Lung (tissue), 12 donors: Measurements from ENCODE around the gene MAP3K19. TPM values are rescaled to one million over a fixed set of nuclear protein-coding genes. Genes with fewer than 3 reads are reported as not detected.

Experiments used
- ATAC-seq: fragments of 200-7000 bp; cut with Tn5 transposase; one replicate; pipeline ENCODE4 v1.9.1; 2020; ENCODE audit warnings: moderate number of reproducible peaks; ENCODE audit not compliant: insufficient read depth, low FRiP score
- DNase-seq, 3 donors: peaks; one replicate each; pipeline ENCODE4 v3.0.0-alpha.2; 2013 to 2017
- H3K27ac ChIP-seq, 2 donors: one replicate each; pipeline ENCODE4 v1.5.1; 2013; ENCODE audit warnings: mild to moderate bottlenecking in 2 of 2, moderate library complexity in 2 of 2, control low read depth in 1 of 2, inconsistent platforms in 1 of 2, low read depth in 1 of 2, low read length in 1 of 2
- H3K27me3 ChIP-seq, 3 donors: one replicate each; pipeline ENCODE4 v1.5.1; 2013; ENCODE audit warnings: low read length in 2 of 3; ENCODE audit not compliant: control insufficient read depth in 3 of 3, insufficient read depth in 3 of 3
- H3K36me3 ChIP-seq, 4 donors: one replicate each; pipeline ENCODE4 v1.5.1; 2013; ENCODE audit warnings: low read length in 4 of 4, mild to moderate bottlenecking in 1 of 4, moderate library complexity in 1 of 4; ENCODE audit not compliant: control insufficient read depth in 4 of 4, insufficient read depth in 4 of 4
- H3K4me1 ChIP-seq, 5 donors: one replicate each; pipeline ENCODE4 v1.5.1; 2013; ENCODE audit warnings: low read length in 5 of 5, mild to moderate bottlenecking in 2 of 5, moderate library complexity in 1 of 5; ENCODE audit not compliant: control insufficient read depth in 5 of 5, insufficient read depth in 5 of 5
- H3K4me3 ChIP-seq: one replicate; pipeline ENCODE4 v1.5.1; 2013; ENCODE audit warnings: mild to moderate bottlenecking, control low read depth, moderate library complexity
- H3K9ac ChIP-seq, 2 donors: one replicate each; pipeline ENCODE4 v1.5.1; 2013; ENCODE audit warnings: low read length in 2 of 2, control low read depth in 1 of 2; ENCODE audit not compliant: insufficient read depth in 1 of 2
- H3K9me3 ChIP-seq, 4 donors: one replicate each; pipeline ENCODE4 v1.5.1; 2013; ENCODE audit warnings: low read length in 3 of 4, mild to moderate bottlenecking in 1 of 4, moderate library complexity in 1 of 4; ENCODE audit not compliant: control insufficient read depth in 4 of 4, insufficient read depth in 3 of 4
- CTCF ChIP-seq: IDR thresholded peaks from 2 replicates; pipeline ENCODE4 v1.5.1; 2012; ENCODE audit warnings: mild to moderate bottlenecking; ENCODE audit errors: control extremely low read depth, extremely low read depth
- WGBS, 2 donors: extraction: QIAGEN DNeasy Blood & Tissue Kit; methylation state at CpG; one replicate each; pipeline ENCODE4 v1.1.7; 2013; 5-methylcytosine and 5-hydroxymethylcytosine counted together
- polyA plus RNA-seq, 2 donors: library from polyadenylated mRNA; stranded (reverse); fragments of 200-250 nt; gene quantifications; one replicate each; pipeline ENCODE4 v1.2.1, GENCODE V29; 2013
- total RNA-seq, 2 donors: library from RNA; depleted of rRNA in 1 of 2; stranded (reverse); fragments of >200 nt in 1 of 2; gene quantifications; one replicate each; pipeline ENCODE4 v1.2.1, GENCODE V29; 2014 to 2021
- donor health status: control.
- donor health status: control.
- donor health status: Bipolar disorder and iron deficiency.
- donor health status: healthy.
- donor health status: DM: yes; HTN: yes; CAD: no.

The MAP3K19 gene
- total and polyA plus RNA-seq, 4 donors, result 1.9 to 21.1 (median 6.9) TPM

DNA sequence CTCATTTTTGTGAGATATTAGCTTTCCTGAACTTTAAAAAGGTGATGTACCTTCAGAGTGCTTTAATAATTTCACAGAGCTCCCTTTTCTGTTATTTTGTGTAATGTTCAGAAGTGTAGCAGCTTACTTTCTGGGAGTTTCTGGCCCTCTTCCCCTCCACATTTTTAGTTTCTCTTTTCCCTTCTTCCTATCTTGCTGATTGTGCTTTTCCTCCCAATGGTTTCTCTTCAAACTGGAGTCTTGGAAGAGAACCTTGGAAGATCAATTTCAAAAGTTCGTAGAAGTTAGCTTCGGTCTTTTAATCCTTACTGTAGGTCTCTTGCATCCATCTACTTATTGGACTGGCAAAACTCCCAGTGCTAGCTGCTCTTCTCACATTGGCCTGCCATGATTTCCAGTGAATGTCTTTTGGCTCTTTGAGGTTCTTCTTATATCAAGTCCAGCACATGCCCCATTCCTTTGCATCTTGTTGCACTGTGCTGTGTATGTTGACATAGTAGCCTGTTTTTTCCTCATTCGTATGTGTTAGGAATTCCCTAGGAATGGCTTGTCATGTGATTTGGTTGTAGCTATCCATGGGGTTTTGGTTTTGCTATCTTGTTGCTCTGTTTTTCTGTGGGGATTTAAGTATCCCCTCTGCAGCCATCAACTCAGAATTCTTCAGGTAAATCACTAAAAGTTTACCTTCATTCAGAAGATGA, 120.9 kb downstream of the MAP3K19 start:
- Histone ChIP-seq H3K27ac (no peak overlapping the region), H3K36me3 (peaks cover 0 to 2% (median 0%) of the 10 kb centered on the region in 4 donors), H3K9me3 (no peaks in the 10 kb centered on the region), H3K9ac (no peak overlapping the region), H3K4me1 (peaks cover 0 to 29% (median 1%) of the 10 kb centered on the region in 5 donors), H3K27me3 (no peaks in the 10 kb centered on the region), H3K4me3 (no peak overlapping the region)
- WGBS, 2 donors, result 72 to 79% methylated on average over 3 of the region's 3 CpGs
- no peak for DNase-seq
- no peak for TF ChIP-seq CTCF
- ATAC-seq, result no peak

- ATAC-seq (no peak), DNase-seq (no peak)
- H3K4me1 ChIP-seq, result peaks cover 1 to 29% (median 3%) of the 10 kb centered on the region in 5 donors
- WGBS, 2 donors, result 100% methylated on average over 1 of the region's 1 CpG
- H3K36me3 ChIP-seq, result peaks cover 0 to 2% (median 0%) of the 10 kb centered on the region in 4 donors
- H3K27me3 ChIP-seq, result no peaks in the 10 kb centered on the region
- no peak overlapping the region for H3K4me3 ChIP-seq
- no peak overlapping the region for H3K9ac ChIP-seq
- TF ChIP-seq CTCF, result no peak
- no peaks in the 10 kb centered on the region for H3K9me3 ChIP-seq
- no peak overlapping the region for H3K27ac ChIP-seq
These were observed 122.3 kb downstream of the MAP3K19 start for GRCh38 chr2:134924912-134925311.

GRCh38 chr2:134919341-134920210, 127.7 kb downstream of the MAP3K19 start:
- H3K27me3 ChIP-seq, result no peaks in the 10 kb centered on the region
- H3K9me3 ChIP-seq, result no peaks in the 10 kb centered on the region
- H3K27ac ChIP-seq, result peak overlapping the region; percentile 94 to 99
- peaks cover 0 to 13% (median 3%) of the 10 kb centered on the region in 5 donors for H3K4me1 ChIP-seq
- ATAC-seq (peak; percentile 0), DNase-seq (peak in 2 of 3 donors; percentile 53 to 67)
- H3K36me3 ChIP-seq, result peaks cover 0 to 5% (median 0%) of the 10 kb centered on the region in 4 donors
- peak overlapping the region; percentile 97 to 98 for H3K9ac ChIP-seq
- WGBS, 2 donors, result 1 to 2% methylated on average over 30 of the region's 30 CpGs
- H3K4me3 ChIP-seq, result peak overlapping the region; percentile 93
- no peak for TF ChIP-seq CTCF
